GM12878 (cell line): ENCODE results near the gene MAD1L1. TPM values are rescaled to one million over a fixed set of nuclear protein-coding genes. Genes with fewer than 3 reads are reported as not detected.

Experiments used
- ATAC-seq: fragments of 200-7000 bp; cut with Tn5 transposase; 3 replicates; pipeline ENCODE4 v1.9.1; 2020; ENCODE audit warnings: mild to moderate bottlenecking, moderate library complexity
- BruUV-seq: library from RNA; stranded (reverse); fragments of 400-500 nt; replicated peaks from 2 replicates; lab custom pipeline; 2021; lab: Mats Ljungman, UMichigan
- CTCF ChIA-PET: fragments of 300-600 bp; sonication (Branson Sonifier 250); formaldehyde crosslinking; extraction: SDS; loops from one replicate; lab custom pipeline; 2021; ENCODE audit warnings: inconsistent platforms; lab: Yijun Ruan, JAX
- POLR2A ChIA-PET: fragments of 350-600 bp; formaldehyde crosslinking; extraction: SDS; loops from one replicate; lab custom pipeline; 2021; ENCODE audit warnings: inconsistent platforms; lab: Charles Lee
- RAD21 ChIA-PET: fragments of 300-600 bp; sonication (Branson Sonifier 250); formaldehyde crosslinking; loops from one replicate; lab custom pipeline; 2023; ENCODE audit warnings: antibody characterized with exemption; ENCODE audit not compliant: unreplicated experiment; lab: Charles Lee
- SMC1A ChIA-PET: fragments of 300-600 bp; sonication (Branson Sonifier 250); formaldehyde crosslinking; loops from one replicate; lab custom pipeline; 2023; ENCODE audit not compliant: unreplicated experiment, uncharacterized antibody; lab: Charles Lee
- DNase-seq: peaks from one replicate; pipeline ENCODE4 v3.0.0-alpha.2; 2011; ENCODE audit warnings: low read depth, low spot score
- FAIRE-seq: peaks from 3 replicates; lab custom pipeline; 2011; peaks lifted over from hg19 to GRCh38; lab: Jason Lieb, UNC
- H2AFZ ChIP-seq: 2 replicates; pipeline ENCODE4 v1.6.0; 2011; ENCODE audit warnings: low read depth, low read length, control low read depth; ENCODE audit not compliant: control insufficient read depth
- H3K27ac ChIP-seq: 2 replicates; pipeline ENCODE4 v1.5.1; 2011; ENCODE audit warnings: control low read depth; ENCODE audit not compliant: control insufficient read depth, insufficient read depth
- H3K27me3 ChIP-seq, 2 experiments: replicated peaks in 1 of 2; 2 replicates each; pipeline versions ENCODE4 v1.6.0 to v1.6.1; 2011; ENCODE audit warnings: low read length in 1 of 2; ENCODE audit not compliant: control insufficient read depth in 2 of 2, insufficient read depth in 2 of 2
- H3K36me3 ChIP-seq, 2 experiments: 2 replicates each; pipeline ENCODE4 v1.5.1; 2011; ENCODE audit warnings: low read length in 1 of 2; ENCODE audit not compliant: control insufficient read depth in 2 of 2, insufficient read depth in 2 of 2
- H3K4me1 ChIP-seq: 2 replicates; pipeline ENCODE4 v1.6.1; 2011; ENCODE audit warnings: mild to moderate bottlenecking, low read length, moderate library complexity, mixed read lengths; ENCODE audit not compliant: control insufficient read depth, insufficient read depth
- H3K4me2 ChIP-seq: 2 replicates; pipeline ENCODE4 v1.6.0; 2011; ENCODE audit warnings: control low read depth; ENCODE audit not compliant: control insufficient read depth, insufficient read depth
- H3K4me3 ChIP-seq: fragments of 200-600 bp; sonication (generic); 2 replicates; pipeline ENCODE4 v1.5.1; 2016
- H3K79me2 ChIP-seq: 2 replicates; pipeline ENCODE4 v1.6.0; 2011; ENCODE audit warnings: low read length; ENCODE audit not compliant: control insufficient read depth, insufficient read depth
- H3K9ac ChIP-seq: 2 replicates; pipeline ENCODE4 v1.8.0; 2011; ENCODE audit warnings: low read length, control low read depth, mixed read lengths; ENCODE audit not compliant: control insufficient read depth, insufficient read depth
- H3K9me3 ChIP-seq: replicated peaks from 3 replicates; pipeline ENCODE4 v1.5.1; 2011; ENCODE audit warnings: mild to moderate bottlenecking, low read length; ENCODE audit not compliant: control insufficient read depth, insufficient read depth
- H4K20me1 ChIP-seq: 2 replicates; pipeline ENCODE4 v1.6.0; 2011; ENCODE audit not compliant: control insufficient read depth, insufficient read depth
- ATF7 ChIP-seq: fragments of 450-650 bp; IDR thresholded peaks from 2 replicates; pipeline ENCODE4 v1.6.1; 2016; ENCODE audit warnings: low read depth, mild to moderate bottlenecking
- IKZF1 ChIP-seq: fragments of 450-650 bp; conservative IDR thresholded peaks from 2 replicates; pipeline ENCODE4 v1.6.1; 2017; ENCODE audit warnings: antibody characterized with exemption, mild to moderate bottlenecking
- KLF5 ChIP-seq: fragments of 450-650 bp; IDR thresholded peaks from 2 replicates; pipeline ENCODE4 v1.6.1; 2014; ENCODE audit warnings: mild to moderate bottlenecking; ENCODE audit not compliant: partially characterized antibody
- NFYB ChIP-seq: IDR thresholded peaks from 2 replicates; pipeline ENCODE4 v1.6.1; 2011; ENCODE audit warnings: low read depth, mild to moderate bottlenecking, low read length, improper control_type of control experiment, moderate library complexity; ENCODE audit not compliant: insufficient read depth
- NR2C1 ChIP-seq: fragments of 450-650 bp; IDR thresholded peaks from 2 replicates; pipeline ENCODE4 v1.6.1; 2017; ENCODE audit warnings: antibody characterized with exemption, mild to moderate bottlenecking, moderate library complexity
- WGBS: methylation state at CpG from one replicate; pipeline ENCODE4 v1.1.6; 2016; ENCODE audit warnings: low lambda C conversion rate; ENCODE audit not compliant: insufficient replicate concordance, insufficient coverage; ENCODE audit errors: missing lambda C conversion rate; 5-methylcytosine and 5-hydroxymethylcytosine counted together
- in situ Hi-C: fragments of 300-500 bp; cut with MboI; formaldehyde crosslinking; loops from 9 replicates; pipeline ENCODE4 v1.14.3; 2018; ENCODE audit warnings: mixed read lengths
- intact Hi-C: fragments of 100-400 bp; cut with micrococcal nuclease; formaldehyde crosslinking; loops from one replicate; pipeline ENCODE4 v1.14.2; 2022; ENCODE audit not compliant: unreplicated experiment
- polyA plus RNA-seq, 11 experiments: library from polyadenylated mRNA; depleted of rRNA in 4 of 11; unstranded in 6 of 11; stranded (reverse) in 5 of 11; fragments of >200 nt; fragmentation: Nextera tagmentation in 4 of 11; fragmentation: Illumina TruSeq in 1 of 11; extraction: Ambion mirVana in 4 of 11; extraction: Trizol in 1 of 11; gene quantifications; 1 replicate in 1 of 11; 2 replicates in 10 of 11; pipeline versions ENCODE4 v1.2.1 to v1.2.3, GENCODE V29; 2011 to 2016; ENCODE audit warnings: inconsistent platforms in 2 of 11, missing spikeins in 2 of 11, low read depth in 1 of 11
- total RNA-seq, 4 experiments: library from RNA; depleted of rRNA in 3 of 4; stranded (reverse); fragments of >200 nt in 3 of 4; fragmentation: Illumina TruSeq in 1 of 4; extraction: Trizol in 1 of 4; gene quantifications; 2 replicates each; pipeline versions ENCODE4 v1.2.1 to v1.2.3, GENCODE V29; 2013 to 2021
- TF ChIP-seq, protein P1 (sequence below): IDR thresholded peaks from 2 replicates; pipeline ENCODE4 v1.6.1; 2011; ENCODE audit warnings: mild to moderate bottlenecking, low read depth, low read length, moderate library complexity; ENCODE audit not compliant: insufficient replicate concordance
- TF ChIP-seq, protein P2 (sequence below): fragments of 450-650 bp; IDR thresholded peaks from 2 replicates; pipeline ENCODE4 v1.6.1; 2016; ENCODE audit warnings: mild to moderate bottlenecking

The MAD1L1 gene
- total and polyA plus RNA-seq, 10 of the 15 experiments (the other 5 are each of a cell fraction or from before 2014, with no cell fraction given) = 2.2 to 76.8 (median 38.3) TPM

- H3K9me3 ChIP-seq = no peaks in the 10 kb centered on the region; the same call in 2 of the 3 replicates
- no peaks in the 10 kb centered on the region for H3K4me1 ChIP-seq
- no TSS peak for BruUV-seq
- 56% methylated on average over 7 of the region's 7 CpGs for WGBS
- no peaks in the 10 kb centered on the region for H3K79me2 ChIP-seq
- SMC1A ChIA-PET = no interaction called here
- H3K4me2 ChIP-seq = no peak overlapping the region
- no peak overlapping the region for H3K27ac ChIP-seq
- H3K27me3 ChIP-seq = no peaks in the 10 kb centered on the region
- CTCF ChIA-PET = no interaction called here
- FAIRE-seq = no peak
- no peaks in the 10 kb centered on the region for H4K20me1 ChIP-seq
- no peaks in the 10 kb centered on the region for H3K36me3 ChIP-seq
- ATAC-seq = no peak
- no peak overlapping the region for H3K9ac ChIP-seq
- no peak overlapping the region for H3K4me3 ChIP-seq
- RAD21 ChIA-PET = no interaction called here
- no peak for DNase-seq
- POLR2A ChIA-PET = no interaction called here
- in situ Hi-C loops = no loop called here
- H2AFZ ChIP-seq = no peak overlapping the region
- intact Hi-C loops = no loop called here
- TF ChIP-seq IKZF1 (no peak), NR2C1 (no peak), NFYB (peak; percentile 70), ATF7 (no peak), KLF5 (no peak)
- TF ChIP-seq, protein P1, sequence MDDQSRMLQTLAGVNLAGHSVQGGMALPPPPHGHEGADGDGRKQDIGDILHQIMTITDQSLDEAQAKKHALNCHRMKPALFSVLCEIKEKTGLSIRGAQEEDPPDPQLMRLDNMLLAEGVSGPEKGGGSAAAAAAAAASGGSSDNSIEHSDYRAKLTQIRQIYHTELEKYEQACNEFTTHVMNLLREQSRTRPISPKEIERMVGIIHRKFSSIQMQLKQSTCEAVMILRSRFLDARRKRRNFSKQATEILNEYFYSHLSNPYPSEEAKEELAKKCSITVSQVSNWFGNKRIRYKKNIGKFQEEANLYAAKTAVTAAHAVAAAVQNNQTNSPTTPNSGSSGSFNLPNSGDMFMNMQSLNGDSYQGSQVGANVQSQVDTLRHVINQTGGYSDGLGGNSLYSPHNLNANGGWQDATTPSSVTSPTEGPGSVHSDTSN = peak; percentile 52
- TF ChIP-seq, protein P2, sequence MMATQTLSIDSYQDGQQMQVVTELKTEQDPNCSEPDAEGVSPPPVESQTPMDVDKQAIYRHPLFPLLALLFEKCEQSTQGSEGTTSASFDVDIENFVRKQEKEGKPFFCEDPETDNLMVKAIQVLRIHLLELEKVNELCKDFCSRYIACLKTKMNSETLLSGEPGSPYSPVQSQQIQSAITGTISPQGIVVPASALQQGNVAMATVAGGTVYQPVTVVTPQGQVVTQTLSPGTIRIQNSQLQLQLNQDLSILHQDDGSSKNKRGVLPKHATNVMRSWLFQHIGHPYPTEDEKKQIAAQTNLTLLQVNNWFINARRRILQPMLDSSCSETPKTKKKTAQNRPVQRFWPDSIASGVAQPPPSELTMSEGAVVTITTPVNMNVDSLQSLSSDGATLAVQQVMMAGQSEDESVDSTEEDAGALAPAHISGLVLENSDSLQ = peak; percentile 81
These were observed 463.9 kb downstream of the MAD1L1 start for GRCh38 chr7:1768832-1769231.
